HG02870 (cell line): ENCODE data around the gene DEAF1.

Experiments
- ATAC-seq: cut with Tn5 transposase; IDR thresholded peaks from one replicate; pipeline ENCODE4 v1.9.1; 2021; ENCODE audit warnings: mild to moderate bottlenecking, moderate library complexity; ENCODE audit not compliant: unreplicated experiment

Gene DEAF1

DNA sequence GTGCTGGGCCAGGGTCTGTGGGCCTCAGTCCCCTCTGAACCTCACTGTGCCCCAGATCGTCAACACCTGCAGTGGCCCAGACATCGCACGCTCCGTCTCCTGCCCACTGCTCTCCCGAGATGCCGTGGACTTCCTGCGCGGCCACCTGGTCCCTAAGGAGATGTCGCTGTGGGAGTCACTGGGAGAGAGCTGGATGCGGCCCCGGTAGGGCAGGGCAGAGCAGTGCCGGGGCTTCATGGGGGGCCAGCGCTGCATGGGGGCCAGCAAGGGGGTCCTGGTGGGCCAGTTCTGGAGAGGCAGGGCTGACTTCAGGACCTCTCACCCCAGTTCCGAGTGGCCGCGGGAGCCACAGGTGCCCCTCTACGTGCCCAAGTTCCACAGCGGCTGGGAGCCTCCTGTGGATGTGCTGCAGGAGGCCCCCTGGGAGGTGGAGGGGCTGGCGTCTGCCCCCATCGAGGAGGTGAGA, 27.4 kb upstream of the DEAF1 start:
- ATAC-seq = no peak

- no peak for ATAC-seq
Measured at GRCh38 chr11:721741-722345, 26.8 kb upstream of the DEAF1 start.

- no peak for ATAC-seq
Measured at GRCh38 chr11:721247-721740, 26.3 kb upstream of the DEAF1 start.

GRCh38 chr11:720642-721246, 25.7 kb upstream of the DEAF1 start:
- no peak for ATAC-seq

DNA sequence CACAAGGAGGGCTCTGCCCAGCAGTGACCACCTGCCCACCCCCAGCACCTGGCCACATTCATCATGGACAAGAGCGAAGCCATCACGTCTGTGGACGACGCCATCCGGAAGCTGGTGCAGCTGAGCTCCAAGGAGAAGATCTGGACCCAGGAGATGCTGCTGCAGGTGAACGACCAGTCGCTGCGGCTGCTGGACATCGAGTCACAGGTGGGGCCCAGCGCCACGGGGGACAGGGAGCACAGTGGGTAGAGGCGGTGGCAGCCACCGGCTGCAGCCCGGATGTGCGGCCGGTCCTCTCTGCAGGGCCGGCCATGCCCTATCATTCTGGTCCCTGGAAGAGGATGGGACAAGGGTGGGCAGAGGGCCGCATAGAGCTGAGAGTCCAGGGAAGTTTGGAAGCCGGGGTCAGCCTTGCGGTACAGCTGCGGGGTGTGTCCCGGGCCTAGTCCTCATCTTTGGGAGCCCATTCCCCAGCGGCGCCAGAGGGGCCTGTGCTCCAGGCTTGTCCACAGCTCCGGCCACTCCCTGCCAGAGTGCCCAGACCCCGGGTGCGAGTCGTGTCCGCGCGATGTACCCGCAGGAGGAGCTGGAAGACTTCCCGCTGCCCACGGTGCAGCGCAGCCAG, 25.1 kb upstream of the DEAF1 start:
- no peak for ATAC-seq

- no peak for ATAC-seq
Measured at GRCh38 chr11:719214-720016, 24.4 kb upstream of the DEAF1 start.

GRCh38 chr11:714436-714835, 19.4 kb upstream of the DEAF1 start:
- no peak for ATAC-seq

DNA sequence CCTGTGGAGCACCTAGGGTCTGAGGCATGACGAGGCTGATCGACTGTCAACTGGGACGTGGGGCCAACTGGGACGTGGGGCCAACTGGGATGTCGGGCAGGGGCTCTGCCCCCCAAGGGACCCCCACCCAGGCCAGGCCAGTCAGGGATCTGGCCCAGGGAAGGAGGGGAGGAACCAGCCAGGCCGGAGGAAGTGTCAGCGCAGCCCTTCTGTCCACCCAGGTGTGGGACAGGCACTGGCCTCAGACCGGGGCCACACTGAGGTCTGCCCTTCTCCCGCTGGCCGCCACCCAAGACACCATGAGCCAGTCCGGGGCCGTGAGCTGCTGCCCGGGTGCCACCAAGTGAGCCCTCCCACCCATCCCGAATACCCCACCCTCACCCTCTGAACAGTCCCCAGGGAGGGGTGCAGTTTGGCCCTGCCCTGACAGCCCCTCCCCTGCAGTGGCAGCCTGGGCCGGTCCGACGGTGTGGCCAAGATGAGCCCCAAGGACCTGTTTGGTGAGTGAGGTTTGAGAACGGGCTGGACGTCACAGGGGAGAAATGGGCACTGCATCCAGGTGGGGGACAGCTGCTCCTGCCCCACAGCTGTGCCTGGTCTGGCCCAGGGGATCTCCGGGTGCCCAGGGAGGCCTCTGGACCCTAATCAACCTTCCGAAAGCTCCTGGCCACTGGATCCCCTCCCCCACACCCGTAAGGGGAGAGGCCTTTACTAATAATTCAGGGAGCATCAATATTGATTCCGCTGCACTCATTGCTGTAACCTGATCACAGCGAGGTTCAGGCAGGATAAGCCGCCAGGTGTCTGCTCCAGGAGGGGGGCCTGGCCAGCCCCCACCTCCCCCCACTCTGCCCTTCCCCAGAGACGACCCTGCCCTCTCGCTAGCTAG, 14.3 kb upstream of the DEAF1 start:
- ATAC-seq = no peak

DNA sequence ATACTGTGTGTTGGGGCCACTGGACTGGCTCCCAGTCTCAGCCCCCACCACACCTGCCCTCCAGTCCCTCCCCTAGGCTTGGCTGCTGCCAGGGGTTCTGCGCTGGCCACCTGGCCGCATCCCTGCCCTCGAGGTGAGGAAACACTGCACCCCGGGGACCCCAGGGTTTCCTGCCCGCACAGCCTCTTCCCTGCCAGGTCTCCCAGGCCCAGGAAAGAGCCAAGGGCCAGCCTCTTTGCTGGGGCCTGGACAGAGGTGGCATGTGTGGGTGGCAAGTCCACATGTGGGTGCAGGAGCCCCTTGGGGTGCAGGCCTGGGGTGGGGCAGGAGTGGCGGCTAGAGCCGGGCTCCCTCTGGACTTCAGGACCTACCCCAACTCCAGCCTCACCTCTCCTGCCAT, 13.5 kb upstream of the DEAF1 start:
- ATAC-seq = no peak

- ATAC-seq = no peak
Measured at GRCh38 chr11:707817-708420, 12.9 kb upstream of the DEAF1 start.

- no peak for ATAC-seq
Measured at GRCh38 chr11:706957-707816, 12.2 kb upstream of the DEAF1 start.

DNA sequence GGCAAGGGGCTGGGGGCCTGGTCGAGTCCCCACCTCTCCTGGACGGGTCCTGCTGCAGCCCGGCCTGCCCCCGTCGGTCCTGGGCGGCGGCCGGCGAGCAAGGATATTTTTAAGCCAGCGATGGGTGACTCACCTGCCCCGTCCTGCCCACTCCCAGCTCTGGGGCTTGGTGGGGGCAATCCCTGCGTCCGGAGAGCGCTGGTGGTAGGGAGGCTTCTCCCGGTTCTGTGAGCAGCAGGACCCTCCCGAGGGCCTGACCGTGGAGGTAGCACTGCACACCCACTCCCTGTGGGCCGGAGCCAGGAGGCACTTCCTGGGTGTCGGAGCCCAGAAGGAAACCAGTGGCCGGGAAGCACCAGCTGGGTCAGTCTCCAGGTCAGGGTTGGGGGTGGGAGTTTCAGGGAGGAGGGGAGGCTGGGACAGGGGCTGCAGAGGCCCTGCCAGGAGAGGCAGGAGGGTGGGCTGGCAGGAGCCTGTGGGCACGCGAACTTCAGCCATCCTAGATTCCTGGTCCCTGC, 11.5 kb upstream of the DEAF1 start:
- no peak for ATAC-seq

DNA sequence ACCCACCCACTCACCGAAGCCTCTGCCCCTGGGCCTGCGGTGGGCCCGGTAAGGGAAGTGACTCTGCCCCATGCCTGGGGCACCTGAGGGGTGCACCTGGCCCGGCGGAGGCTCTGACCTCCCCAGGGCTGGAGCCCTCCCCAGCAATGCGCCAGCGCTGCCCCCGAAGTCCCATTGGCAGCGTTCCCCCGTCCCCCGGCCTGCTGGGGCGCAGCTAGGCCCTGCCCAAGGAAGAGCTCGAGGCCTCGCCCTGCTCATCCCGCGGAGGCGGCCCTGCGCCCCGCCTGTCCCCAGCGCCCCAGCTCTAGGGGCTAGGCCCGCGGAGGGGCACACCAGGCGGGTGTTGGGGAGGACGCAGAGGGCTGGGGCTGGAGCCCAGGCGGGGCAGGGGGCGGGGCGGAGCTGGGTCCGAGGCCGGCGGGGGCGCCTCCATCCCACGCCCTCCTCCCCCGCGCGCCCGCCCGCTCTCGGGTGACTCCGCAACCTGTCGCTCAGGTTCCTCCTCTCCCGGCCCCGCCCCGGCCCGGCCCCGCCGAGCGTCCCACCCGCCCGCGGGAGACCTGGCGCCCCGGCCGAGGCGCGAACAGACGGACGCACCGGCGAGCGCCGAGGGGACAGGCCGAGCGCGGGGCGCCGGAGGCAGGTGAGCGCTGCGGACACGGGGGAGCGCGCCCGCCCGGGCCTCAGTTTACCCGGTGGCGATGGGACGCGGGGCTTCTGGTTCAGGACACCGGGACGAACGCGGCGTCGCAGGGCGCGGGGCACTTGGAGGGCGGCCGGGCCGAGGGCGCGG, 10.8 kb upstream of the DEAF1 start, which contains the start of gene EPS8L2:
Gene EPS8L2 (plus strand): TSS at position 586 of the 793 bp plus-strand sequence. CDS start 3,177 bp downstream, outside the sequence.
- ATAC-seq = no peak

- no peak for ATAC-seq
Measured at GRCh38 chr11:704781-705645, 10.0 kb upstream of the DEAF1 start.

- ATAC-seq = no peak
Measured at GRCh38 chr11:704228-704674, 9.2 kb upstream of the DEAF1 start.

DNA sequence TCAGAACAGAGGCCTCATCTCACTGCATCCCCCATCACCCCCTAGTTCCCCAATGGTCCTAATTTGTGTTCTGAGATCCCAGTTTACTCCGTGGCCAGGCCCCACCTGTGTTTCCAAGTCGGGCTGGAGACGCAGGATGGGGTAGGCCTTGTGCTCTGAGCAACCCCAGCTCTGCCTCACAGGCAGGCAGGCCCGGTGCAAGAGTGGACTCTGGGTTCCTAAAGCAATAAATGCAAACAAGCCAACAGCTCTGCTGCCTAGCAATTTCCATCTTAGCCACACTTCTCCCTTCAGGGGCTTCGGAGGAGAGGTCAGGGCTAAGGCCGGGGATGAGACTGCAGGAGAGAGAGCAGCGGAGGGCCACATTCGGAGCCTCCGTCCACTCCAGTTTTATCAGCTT, 8.5 kb upstream of the DEAF1 start:
- ATAC-seq = no peak
